Bronchus fibroblast of lung (primary cell): Measurements from ENCODE around the gene RAB38. TPM values are rescaled to one million over a fixed set of nuclear protein-coding genes. Genes with fewer than 3 reads are reported as not detected.

ENCODE experiments used
- total RNA-seq: library from RNA; depleted of rRNA; stranded (reverse); fragments of >200 nt; gene quantifications from 2 replicates; pipeline ENCODE4 v1.2.3, GENCODE V29; 2015

Gene RAB38
- 6.2 and 7.0 TPM in 2 replicates for total RNA-seq

GRCh38 chr11:88174709-88175568, at the start of gene RAB38:
RAB38 (minus strand) TSS chr11:88175443; CDS start chr11:88175384, 59 bp downstream.

Other genes starting within 250 kb of the RAB38 start
- 236 and 239 TPM in 2 replicates for gene CTSC, start 162.3 kb upstream of the RAB38 start, total RNA-seq